ENCODE measurements around the gene GRK7.

GRK7 gene

DNA sequence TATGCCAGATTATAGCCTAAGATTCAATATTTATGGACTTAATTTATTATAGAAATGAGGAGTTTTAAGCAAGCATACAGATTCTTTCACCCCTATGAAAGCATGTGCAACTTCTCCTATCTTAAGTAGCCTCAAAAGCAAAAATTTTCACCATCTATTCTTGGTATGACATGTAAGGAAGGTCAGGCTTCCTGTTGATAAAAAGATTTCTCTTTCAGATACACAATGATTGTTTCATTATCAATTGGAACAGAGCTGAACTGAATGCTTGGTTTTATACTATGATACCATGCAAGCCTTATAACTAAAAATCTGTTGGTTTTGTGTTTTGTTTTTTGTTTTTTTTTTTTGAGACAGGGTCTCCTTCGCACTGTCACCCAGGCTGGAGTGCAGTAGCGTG is 3.9 kb downstream of the GRK7 start:
- DNase-seq (ENCODE audit: low read depth) = no peak
- TF ChIP-seq, protein P1, sequence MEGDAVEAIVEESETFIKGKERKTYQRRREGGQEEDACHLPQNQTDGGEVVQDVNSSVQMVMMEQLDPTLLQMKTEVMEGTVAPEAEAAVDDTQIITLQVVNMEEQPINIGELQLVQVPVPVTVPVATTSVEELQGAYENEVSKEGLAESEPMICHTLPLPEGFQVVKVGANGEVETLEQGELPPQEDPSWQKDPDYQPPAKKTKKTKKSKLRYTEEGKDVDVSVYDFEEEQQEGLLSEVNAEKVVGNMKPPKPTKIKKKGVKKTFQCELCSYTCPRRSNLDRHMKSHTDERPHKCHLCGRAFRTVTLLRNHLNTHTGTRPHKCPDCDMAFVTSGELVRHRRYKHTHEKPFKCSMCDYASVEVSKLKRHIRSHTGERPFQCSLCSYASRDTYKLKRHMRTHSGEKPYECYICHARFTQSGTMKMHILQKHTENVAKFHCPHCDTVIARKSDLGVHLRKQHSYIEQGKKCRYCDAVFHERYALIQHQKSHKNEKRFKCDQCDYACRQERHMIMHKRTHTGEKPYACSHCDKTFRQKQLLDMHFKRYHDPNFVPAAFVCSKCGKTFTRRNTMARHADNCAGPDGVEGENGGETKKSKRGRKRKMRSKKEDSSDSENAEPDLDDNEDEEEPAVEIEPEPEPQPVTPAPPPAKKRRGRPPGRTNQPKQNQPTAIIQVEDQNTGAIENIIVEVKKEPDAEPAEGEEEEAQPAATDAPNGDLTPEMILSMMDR (IDR thresholded peaks at IDR 0.05; ENCODE audit: control insufficient read depth, extremely low read depth, insufficient read depth) = no peak
- H3K4me3 ChIP-seq (ENCODE audit: low read depth, low read length) = no peak overlapping the region

DNA sequence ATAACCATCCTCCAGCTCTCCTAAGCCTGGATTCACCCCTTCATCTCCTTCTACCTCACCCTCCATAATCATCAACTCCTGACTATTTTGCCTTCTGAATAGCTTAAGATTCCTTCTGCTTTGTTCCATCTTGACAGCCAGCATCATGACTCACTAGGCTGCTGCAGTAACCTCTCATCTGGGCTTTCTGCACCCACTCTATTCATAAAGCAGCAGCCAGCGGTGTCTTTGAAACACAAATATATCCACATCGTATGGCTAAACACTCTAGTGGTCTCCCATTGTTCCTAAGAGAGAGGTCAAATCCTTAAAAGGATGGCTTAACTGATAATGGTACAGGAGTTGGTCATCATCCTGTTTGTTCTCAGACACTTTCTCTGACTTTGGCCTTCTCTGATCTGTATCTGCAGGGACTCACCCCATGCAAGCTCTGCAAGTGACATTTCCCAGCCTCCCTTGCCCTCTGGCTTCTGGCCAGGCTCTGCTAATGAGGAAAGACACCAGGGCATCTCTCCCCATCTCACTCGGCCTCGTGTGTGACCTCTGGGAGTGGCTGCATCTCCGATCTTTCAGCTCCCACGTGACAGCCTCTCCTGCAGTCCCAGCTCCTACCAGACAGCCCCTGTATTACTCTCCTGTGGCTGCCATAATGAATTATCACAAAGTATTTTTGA is 6.2 kb downstream of the GRK7 start:
- DNase-seq (ENCODE audit: low read depth) = no peak
- TF ChIP-seq, protein P1 (IDR thresholded peaks at IDR 0.05; ENCODE audit: control insufficient read depth, extremely low read depth, insufficient read depth) = no peak
- no peak overlapping the region for H3K4me3 ChIP-seq (ENCODE audit: low read depth, low read length)

DNA sequence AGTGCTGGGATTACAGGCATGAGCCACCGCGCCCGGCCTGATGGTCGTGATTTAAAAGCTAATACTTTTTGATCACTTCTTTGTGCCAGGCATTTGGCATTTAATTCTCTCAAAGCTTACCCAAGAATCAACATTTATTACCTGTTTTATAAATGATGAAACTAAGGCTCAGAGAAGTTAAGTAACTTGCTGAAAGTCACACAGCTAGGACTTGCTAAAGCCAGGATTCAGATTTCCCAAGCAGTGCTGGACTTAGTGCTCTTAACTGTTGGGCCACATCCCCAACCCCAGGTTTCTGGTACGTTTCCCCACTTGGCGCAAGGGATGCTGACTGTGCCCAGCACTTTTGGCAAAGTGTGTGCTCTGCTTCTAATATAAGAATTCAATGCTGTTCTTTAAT is 10.5 kb downstream of the GRK7 start:
- H3K4me3 ChIP-seq (ENCODE audit: low read depth, low read length) = no peak overlapping the region
- no peak for DNase-seq (ENCODE audit: low read depth)
- TF ChIP-seq, protein P1 (IDR thresholded peaks at IDR 0.05; ENCODE audit: control insufficient read depth, extremely low read depth, insufficient read depth) = no peak

DNA sequence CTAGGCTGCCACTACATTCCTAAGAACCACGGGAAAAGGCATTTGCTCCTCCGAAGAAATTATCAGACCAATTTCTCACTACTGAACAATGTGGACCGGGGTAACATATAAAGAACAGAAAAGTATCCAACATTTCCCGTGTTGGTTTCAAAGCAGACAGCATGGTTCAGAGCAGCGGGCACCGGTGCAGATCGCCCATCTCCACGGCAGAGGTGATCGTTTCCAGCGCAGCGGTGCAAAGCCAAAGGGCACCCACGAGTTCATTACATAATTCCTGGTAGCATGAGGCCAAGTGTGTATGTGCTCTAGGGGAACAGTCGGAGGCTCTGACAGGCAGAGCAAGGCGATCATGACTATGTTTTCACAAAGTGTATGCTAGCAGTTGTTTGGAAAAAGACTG is 13.2 kb downstream of the GRK7 start:
- H3K4me3 ChIP-seq (ENCODE audit: low read depth, low read length) = no peak overlapping the region
- DNase-seq (ENCODE audit: low read depth) = no peak
- TF ChIP-seq, protein P1 (IDR thresholded peaks at IDR 0.05; ENCODE audit: control insufficient read depth, extremely low read depth, insufficient read depth) = no peak

DNA sequence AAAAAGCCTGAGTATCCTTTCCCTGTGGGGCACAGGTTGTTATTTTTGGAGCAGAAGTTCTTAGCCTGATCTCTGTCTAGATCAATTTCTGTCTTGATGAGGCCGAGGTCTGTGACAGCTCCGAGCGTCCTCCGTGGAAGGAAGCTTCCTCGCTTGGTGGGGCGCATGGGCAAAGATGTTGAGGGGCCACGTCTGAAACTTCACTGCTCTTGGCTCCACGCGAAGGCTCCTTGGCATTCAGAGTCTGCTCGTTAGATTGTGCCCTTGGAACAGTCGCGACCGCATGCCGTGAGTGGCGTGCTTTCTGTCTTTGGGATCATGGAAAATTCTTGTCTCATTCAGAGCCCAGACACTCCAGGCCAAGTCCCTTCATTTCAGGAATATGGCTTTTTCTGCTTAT is 13.7 kb downstream of the GRK7 start:
- H3K4me3 ChIP-seq (ENCODE audit: low read depth, low read length) = no peak overlapping the region
- TF ChIP-seq, protein P1 (IDR thresholded peaks at IDR 0.05; ENCODE audit: control insufficient read depth, extremely low read depth, insufficient read depth) = no peak
- DNase-seq (ENCODE audit: low read depth) = no peak

DNA sequence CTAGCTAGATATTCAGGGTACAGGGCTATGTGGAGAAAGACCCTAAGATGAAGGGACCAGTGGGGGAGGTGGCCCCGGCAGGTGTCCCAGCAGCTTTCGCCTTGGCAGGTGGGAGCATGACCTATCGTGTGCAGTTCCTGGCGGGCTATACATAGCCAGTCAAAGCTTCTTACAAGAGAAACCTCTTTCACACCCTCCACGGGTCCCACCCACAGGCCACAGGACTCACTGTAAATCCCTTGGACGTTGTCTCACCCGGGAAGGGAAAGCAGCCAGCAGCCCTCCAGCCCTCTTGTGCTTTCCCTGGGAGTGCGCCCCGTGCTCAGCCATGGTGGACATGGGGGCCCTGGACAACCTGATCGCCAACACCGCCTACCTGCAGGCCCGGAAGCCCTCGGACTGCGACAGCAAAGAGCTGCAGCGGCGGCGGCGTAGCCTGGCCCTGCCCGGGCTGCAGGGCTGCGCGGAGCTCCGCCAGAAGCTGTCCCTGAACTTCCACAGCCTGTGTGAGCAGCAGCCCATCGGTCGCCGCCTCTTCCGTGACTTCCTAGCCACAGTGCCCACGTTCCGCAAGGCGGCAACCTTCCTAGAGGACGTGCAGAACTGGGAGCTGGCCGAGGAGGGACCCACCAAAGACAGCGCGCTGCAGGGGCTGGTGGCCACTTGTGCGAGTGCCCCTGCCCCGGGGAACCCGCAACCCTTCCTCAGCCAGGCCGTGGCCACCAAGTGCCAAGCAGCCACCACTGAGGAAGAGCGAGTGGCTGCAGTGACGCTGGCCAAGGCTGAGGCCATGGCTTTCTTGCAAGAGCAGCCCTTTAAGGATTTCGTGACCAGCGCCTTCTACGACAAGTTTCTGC is 15.0 kb downstream of the GRK7 start:
- TF ChIP-seq, protein P1 (IDR thresholded peaks at IDR 0.05; ENCODE audit: control insufficient read depth, extremely low read depth, insufficient read depth) = no peak
- no peak overlapping the region for H3K4me3 ChIP-seq (ENCODE audit: low read depth, low read length)
- no peak for DNase-seq (ENCODE audit: low read depth)

Measured in LNCaP clone FGC (cell line).